SU-DHL-6 (cell line): ENCODE results near the gene HIVEP3.

Experiments used
- H2AFZ ChIP-seq: fragments of 200-600 bp; sonication (generic); 2 replicates; pipeline ENCODE4 v1.6.1; 2014; ENCODE audit warnings: low read depth, mild to moderate bottlenecking, moderate library complexity, mixed read lengths, antibody characterized with exemption, low read length; ENCODE audit not compliant: severe bottlenecking
- H3F3A ChIP-seq: fragments of 200-600 bp; shearing (Covaris generic); 2 replicates; pipeline ENCODE4 v1.6.0; 2016; ENCODE audit warnings: antibody characterized with exemption, mild to moderate bottlenecking; ENCODE audit not compliant: insufficient read depth
- H3K27ac ChIP-seq: fragments of 200-600 bp; sonication (generic); 2 replicates; pipeline ENCODE4 v1.5.1; 2016; ENCODE audit warnings: low read depth, mild to moderate bottlenecking, low read length, moderate library complexity, mixed read lengths
- H3K27me3 ChIP-seq: fragments of 200-600 bp; sonication (generic), shearing (Covaris generic); 2 replicates; pipeline ENCODE4 v1.6.0; 2014; ENCODE audit warnings: mild to moderate bottlenecking, low read length
- H3K36me3 ChIP-seq: fragments of 200-600 bp; sonication (generic); 2 replicates; pipeline ENCODE4 v1.6.1; 2014; ENCODE audit warnings: mild to moderate bottlenecking, low read length, mixed read lengths
- H3K4me2 ChIP-seq: fragments of 300-600, 200-600 bp; shearing (Covaris generic), sonication (generic); 2 replicates; pipeline ENCODE4 v1.6.0; 2014; ENCODE audit warnings: low read length, low read depth, mild to moderate bottlenecking; ENCODE audit not compliant: poor library complexity, severe bottlenecking
- H3K4me3 ChIP-seq: fragments of 200-600 bp; sonication (generic); 2 replicates; pipeline ENCODE4 v1.5.1; 2014; ENCODE audit warnings: antibody characterized with exemption, low read length, mild to moderate bottlenecking, mixed read lengths; ENCODE audit not compliant: insufficient read depth, poor library complexity, severe bottlenecking
- H3K79me2 ChIP-seq: fragments of 200-600 bp; sonication (generic); 2 replicates; pipeline ENCODE4 v1.6.1; 2014; ENCODE audit warnings: mild to moderate bottlenecking, low read length, moderate library complexity; ENCODE audit not compliant: insufficient read depth
- H3K9ac ChIP-seq: fragments of 200-600 bp; sonication (generic); 2 replicates; pipeline ENCODE4 v1.7.0; 2014; ENCODE audit warnings: mild to moderate bottlenecking, low read length
- H3K9me2 ChIP-seq: fragments of 200-600 bp; sonication (generic); replicated peaks from 2 replicates; pipeline ENCODE4 v1.6.1; 2014; ENCODE audit warnings: low read length; ENCODE audit not compliant: insufficient read depth
- H3K9me3 ChIP-seq: fragments of 200-600 bp; sonication (generic); 2 replicates; pipeline ENCODE4 v1.6.1; 2014; ENCODE audit warnings: low read length, mixed read lengths; ENCODE audit not compliant: insufficient read depth
- H4K20me1 ChIP-seq: fragments of 200-600 bp; sonication (generic); 2 replicates; pipeline ENCODE4 v1.6.1; 2014; ENCODE audit warnings: low read depth, mild to moderate bottlenecking, antibody characterized with exemption, low read length, moderate library complexity, mixed read lengths
- CTCF ChIP-seq: fragments of 200-600 bp; sonication (generic); IDR thresholded peaks from one replicate; pipeline ENCODE4 v1.5.1; 2017; ENCODE audit warnings: antibody characterized with exemption, mild to moderate bottlenecking, low read length, moderate library complexity; ENCODE audit not compliant: insufficient read depth, poor library complexity, severe bottlenecking
- EZH2phosphoT487 ChIP-seq: fragments of 200-600 bp; sonication (generic), shearing (Covaris generic); conservative IDR thresholded peaks from 2 replicates; pipeline ENCODE4 v1.6.1; 2018; ENCODE audit warnings: mild to moderate bottlenecking, antibody characterized with exemption, low read length, moderate library complexity, mixed read lengths

Gene HIVEP3

GRCh38 chr1:41894808-41895483, 23.8 kb downstream of the HIVEP3 start:
- H3K79me2 ChIP-seq, result no peaks in the 10 kb centered on the region
- H3K27ac ChIP-seq, result no peak overlapping the region
- no peak overlapping the region for H3K9ac ChIP-seq

GRCh38 chr1:41894101-41894807, 24.5 kb downstream of the HIVEP3 start:
- Histone ChIP-seq H3K4me3 (no peak overlapping the region), H3K9me3 (no peaks in the 10 kb centered on the region), H3K9me2 (no peaks in the 10 kb centered on the region), H2AFZ (no peak overlapping the region), H3F3A (no peaks in the 10 kb centered on the region), H3K79me2 (no peaks in the 10 kb centered on the region), H3K4me2 (no peak overlapping the region), H3K27ac (no peak overlapping the region), H3K9ac (no peak overlapping the region), H4K20me1 (no peaks in the 10 kb centered on the region), H3K36me3 (no peaks in the 10 kb centered on the region), H3K27me3 (no peaks in the 10 kb centered on the region)
- TF ChIP-seq EZH2phosphoT487 (no peak), CTCF (no peak)

More at GRCh38 chr1:41894808-41895483, 23.8 kb downstream of the HIVEP3 start:
- no peak overlapping the region for H3K4me3 ChIP-seq
- H3K27me3 ChIP-seq, result no peaks in the 10 kb centered on the region
- H3F3A ChIP-seq, result no peaks in the 10 kb centered on the region
- no peaks in the 10 kb centered on the region for H4K20me1 ChIP-seq
- H3K9me2 ChIP-seq, result no peaks in the 10 kb centered on the region
- no peak overlapping the region for H2AFZ ChIP-seq
- H3K9me3 ChIP-seq, result no peaks in the 10 kb centered on the region
- no peaks in the 10 kb centered on the region for H3K36me3 ChIP-seq
- H3K4me2 ChIP-seq, result no peak overlapping the region
- TF ChIP-seq EZH2phosphoT487 (no peak), CTCF (no peak)

- no peaks in the 10 kb centered on the region for H3K79me2 ChIP-seq
- no peaks in the 10 kb centered on the region for H3F3A ChIP-seq
- H2AFZ ChIP-seq, result no peak overlapping the region
- H3K27me3 ChIP-seq, result no peaks in the 10 kb centered on the region
- no peaks in the 10 kb centered on the region for H4K20me1 ChIP-seq
- no peak overlapping the region for H3K27ac ChIP-seq
- no peaks in the 10 kb centered on the region for H3K36me3 ChIP-seq
- H3K9me3 ChIP-seq, result no peaks in the 10 kb centered on the region
- no peak for TF ChIP-seq CTCF
- no peak for TF ChIP-seq EZH2phosphoT487
- no peak overlapping the region for H3K4me3 ChIP-seq
- H3K9me2 ChIP-seq, result no peaks in the 10 kb centered on the region
- no peak overlapping the region for H3K9ac ChIP-seq
- no peak overlapping the region for H3K4me2 ChIP-seq
Observed at GRCh38 chr1:41892301-41892781, 26.4 kb downstream of the HIVEP3 start.
